ENCODE data around the gene LCK.
A peak's percentile ranks its signal among the peaks of the same experiment; 100 is the strongest.

LCK gene

GRCh38 chr1:32329931-32330466 lies 78.9 kb downstream of the LCK start:
- DNase-seq = no peak

GRCh38 chr1:32330558-32331151 lies 79.6 kb downstream of the LCK start:
- DNase-seq = no peak

GRCh38 chr1:32331549-32331948 lies 80.5 kb downstream of the LCK start:
- DNase-seq = no peak

GRCh38 chr1:32332290-32333079 lies 81.4 kb downstream of the LCK start:
- DNase-seq = no peak

- no peak for DNase-seq
Observed at GRCh38 chr1:32333251-32333963, 82.3 kb downstream of the LCK start.

GRCh38 chr1:32334274-32334861 lies 83.3 kb downstream of the LCK start:
- no peak for DNase-seq

- peak; percentile 69 to 89 (median 77) for DNase-seq
Observed at GRCh38 chr1:32334864-32335534, 83.9 kb downstream of the LCK start.

GRCh38 chr1:32335535-32335789 lies 84.4 kb downstream of the LCK start:
- DNase-seq = no peak
